HG03558 (cell line): ENCODE measurements around the gene ABCA3.

Experiments used
- ATAC-seq: cut with Tn5 transposase; IDR thresholded peaks from one replicate; pipeline ENCODE4 v1.9.1; 2021; ENCODE audit warnings: moderate number of reproducible peaks; ENCODE audit not compliant: unreplicated experiment; ENCODE audit errors: extremely low read depth

Gene ABCA3

DNA sequence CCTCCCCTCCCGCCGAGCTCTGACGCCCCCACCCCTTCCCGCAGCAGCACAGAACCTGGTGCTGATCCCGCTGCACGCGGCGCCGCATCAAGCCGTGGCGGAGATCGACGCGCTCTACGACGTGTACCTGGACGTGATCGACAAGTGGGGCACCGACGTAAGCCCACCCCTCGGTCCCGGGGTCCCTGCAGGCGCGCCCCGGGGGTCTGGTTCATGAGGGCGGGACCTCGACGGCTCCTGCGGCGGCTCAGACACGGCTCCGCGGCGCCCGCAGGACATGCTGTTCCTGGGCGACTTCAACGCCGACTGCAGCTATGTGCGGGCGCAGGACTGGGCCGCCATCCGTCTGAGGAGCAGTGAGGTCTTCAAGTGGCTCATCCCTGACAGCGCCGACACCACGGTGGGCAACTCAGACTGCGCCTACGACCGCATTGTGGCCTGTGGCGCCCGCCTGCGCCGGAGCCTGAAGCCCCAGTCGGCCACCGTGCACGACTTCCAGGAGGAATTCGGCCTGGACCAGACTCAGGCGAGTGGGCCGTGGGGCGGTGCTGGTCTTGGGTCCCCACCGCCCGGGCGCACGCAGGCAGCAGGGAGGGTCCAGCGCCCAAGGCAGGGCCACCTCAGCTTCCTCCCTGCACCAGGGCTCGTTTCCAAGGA, 102.9 kb downstream of the ABCA3 start:
- no peak for ATAC-seq

- ATAC-seq = no peak
Observed at GRCh38 chr16:2237102-2237482, 103.4 kb downstream of the ABCA3 start.

DNA sequence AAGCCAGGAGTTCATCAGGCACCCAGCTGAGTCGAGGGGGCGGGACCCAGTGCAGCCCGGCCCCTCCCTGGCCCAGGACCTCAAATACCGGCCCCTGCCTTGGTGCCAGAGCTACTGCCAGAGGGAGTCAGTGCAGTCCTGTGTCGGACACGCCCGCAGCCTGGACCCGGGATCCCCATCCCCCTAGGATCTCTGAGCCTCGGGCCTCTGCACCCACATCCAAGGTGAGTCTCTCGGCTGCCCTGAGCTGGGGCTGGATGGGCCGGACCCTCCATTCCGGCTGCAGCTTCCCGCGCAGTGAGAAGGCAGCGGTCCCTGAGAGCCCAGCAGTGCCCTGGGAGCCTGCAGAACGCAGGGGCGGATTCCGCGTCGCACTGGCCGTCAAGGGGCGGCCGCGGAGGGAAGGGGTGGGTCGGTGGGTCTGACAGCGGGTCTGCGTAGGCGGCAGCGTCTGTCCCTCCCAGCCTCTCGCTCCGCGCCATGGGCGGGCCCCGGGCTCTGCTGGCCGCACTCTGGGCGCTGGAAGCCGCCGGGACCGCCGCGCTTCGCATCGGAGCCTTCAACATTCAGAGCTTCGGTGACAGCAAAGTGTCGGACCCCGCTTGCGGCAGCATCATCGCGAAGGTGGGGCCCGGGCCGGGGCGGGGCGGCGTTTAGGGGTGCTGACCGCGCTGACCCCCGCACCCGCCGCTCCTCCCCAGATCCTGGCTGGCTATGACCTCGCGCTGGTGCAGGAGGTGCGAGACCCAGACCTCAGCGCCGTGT, 104.0 kb downstream of the ABCA3 start, which contains the start of gene DNASE1L2:
Gene DNASE1L2, plus strand, starts transcription at position 108 of the 765 bp plus-strand sequence. Its CDS starts 373 bp downstream, at position 481.
- no peak for ATAC-seq

DNA sequence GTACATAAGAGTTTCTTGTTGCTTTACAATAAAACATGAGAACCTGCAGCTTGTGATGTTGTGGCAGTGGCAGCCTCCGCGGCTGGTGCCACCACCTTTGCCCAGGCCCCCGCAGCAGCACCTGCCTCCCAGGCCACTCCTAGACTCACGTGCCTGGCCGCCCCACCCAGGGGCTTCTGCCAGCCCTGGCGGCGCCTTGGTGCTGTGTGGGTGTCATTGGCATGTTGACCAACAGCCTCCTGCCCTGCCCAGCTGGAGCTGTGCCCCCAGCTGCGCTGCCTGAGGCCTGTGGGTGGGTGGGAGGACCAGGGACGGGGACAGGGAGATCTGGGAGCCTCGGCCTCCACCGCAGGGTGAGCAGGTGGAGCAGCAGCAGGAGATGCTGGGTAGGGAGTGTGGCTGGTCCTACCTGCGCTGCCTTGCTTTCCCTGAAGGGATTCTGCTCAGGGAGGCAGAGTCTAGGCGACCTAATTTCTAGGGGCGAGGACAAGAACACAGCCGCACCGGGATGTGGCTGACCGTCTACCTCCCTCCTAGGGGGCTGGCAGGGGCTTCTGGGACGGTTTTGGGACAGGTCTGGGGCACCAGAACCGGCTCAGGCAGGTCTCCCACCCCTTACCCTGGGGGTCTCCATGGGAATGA, 104.7 kb downstream of the ABCA3 start:
- no peak for ATAC-seq

DNA sequence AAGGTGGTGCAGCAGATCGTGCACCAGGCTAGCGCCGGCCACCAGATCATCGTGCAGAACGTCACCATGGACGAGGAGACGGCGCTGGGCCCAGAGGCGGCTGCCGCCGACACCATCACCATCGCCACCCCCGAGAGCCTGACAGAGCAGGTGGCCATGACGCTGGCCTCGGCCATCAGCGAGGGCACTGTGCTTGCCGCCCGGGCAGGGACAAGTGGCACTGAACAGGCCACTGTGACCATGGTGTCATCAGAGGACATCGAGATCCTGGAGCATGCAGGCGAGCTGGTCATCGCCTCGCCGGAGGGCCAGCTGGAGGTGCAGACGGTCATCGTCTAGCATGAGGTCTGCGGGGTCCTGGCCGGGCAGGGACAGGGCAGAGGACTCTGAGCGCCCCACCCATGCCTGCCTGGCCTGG, 105.3 kb downstream of the ABCA3 start:
- no peak for ATAC-seq

- no peak for ATAC-seq
Observed at GRCh38 chr16:2234813-2235170, 105.7 kb downstream of the ABCA3 start.

DNA sequence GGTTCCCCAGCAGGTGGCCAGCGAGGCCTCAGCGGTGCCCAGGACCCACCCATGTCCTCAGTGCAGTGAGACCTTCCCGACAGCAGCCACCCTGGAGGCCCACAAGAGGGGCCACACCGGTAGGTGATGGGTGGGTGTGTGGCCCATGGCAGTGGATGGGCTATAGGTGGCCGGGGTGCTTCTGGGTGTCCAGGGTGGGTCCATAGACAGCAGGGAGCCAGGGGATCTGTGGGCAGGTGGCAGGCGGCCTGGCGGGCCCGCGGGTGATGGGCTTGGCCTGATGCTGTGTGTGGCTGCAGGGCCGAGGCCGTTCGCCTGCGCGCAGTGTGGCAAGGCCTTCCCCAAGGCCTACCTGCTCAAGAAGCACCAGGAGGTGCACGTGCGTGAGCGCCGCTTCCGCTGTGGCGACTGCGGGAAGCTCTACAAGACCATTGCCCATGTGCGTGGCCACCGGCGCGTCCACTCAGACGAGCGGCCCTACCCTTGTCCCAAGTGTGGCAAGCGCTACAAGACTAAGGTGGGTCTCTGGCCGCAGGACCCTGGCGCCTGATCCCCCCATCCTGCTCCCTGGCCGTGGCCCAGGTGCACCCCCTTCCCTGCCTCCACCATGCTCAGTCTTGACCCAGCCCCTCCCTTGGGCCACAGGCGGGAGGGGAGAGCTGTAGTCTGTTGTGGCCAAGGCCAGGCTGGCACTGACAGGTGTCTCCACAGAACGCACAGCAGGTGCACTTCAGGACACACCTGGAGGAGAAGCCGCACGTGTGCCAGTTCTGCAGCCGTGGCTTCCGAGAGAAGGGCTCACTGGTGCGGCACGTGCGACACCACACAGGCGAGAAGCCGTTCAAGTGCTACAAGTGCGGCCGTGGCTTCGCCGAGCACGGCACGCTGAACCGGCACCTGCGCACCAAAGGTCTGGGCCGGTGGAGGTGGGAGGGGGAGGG, 106.4 kb downstream of the ABCA3 start:
- ATAC-seq = no peak

- ATAC-seq = no peak
Observed at GRCh38 chr16:2233046-2233775, 107.3 kb downstream of the ABCA3 start.

DNA sequence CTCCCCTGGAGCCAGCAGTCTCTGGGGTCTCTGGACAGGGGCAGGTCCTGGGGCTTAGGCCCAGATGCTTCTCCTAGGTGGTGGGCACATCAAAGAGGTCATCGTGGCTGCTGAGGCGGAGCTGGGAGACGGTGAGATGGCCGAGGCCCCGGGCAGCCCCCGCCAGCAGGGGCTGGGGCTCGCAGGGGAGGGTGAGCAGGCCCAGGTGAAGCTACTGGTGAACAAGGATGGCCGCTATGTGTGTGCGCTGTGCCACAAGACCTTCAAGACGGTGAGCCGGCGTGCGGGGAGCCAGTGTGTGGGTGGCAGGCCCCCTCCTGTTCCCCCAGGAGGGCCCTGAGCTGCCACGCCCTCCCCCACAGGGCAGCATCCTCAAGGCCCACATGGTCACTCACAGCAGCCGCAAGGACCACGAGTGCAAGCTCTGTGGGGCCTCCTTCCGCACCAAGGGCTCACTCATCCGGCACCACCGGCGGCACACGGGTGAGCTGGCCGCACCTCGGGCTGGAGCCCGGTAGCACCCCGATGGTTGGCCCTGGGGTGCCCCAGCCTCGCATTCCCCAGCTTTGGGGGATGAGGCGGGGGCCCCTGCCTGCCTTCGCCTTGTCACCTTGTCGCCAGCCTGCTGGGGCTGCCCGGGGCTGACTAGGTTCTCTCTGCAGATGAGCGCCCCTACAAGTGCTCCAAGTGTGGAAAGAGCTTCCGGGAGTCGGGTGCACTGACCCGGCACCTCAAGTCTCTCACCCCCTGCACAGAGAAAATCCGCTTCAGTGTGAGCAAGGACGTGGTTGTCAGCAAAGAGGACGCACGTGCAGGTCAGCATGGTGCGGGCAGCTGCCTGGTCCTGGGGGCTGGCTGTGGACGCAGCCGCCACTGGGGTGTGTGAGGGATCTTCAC, 108.2 kb downstream of the ABCA3 start:
- no peak for ATAC-seq

DNA sequence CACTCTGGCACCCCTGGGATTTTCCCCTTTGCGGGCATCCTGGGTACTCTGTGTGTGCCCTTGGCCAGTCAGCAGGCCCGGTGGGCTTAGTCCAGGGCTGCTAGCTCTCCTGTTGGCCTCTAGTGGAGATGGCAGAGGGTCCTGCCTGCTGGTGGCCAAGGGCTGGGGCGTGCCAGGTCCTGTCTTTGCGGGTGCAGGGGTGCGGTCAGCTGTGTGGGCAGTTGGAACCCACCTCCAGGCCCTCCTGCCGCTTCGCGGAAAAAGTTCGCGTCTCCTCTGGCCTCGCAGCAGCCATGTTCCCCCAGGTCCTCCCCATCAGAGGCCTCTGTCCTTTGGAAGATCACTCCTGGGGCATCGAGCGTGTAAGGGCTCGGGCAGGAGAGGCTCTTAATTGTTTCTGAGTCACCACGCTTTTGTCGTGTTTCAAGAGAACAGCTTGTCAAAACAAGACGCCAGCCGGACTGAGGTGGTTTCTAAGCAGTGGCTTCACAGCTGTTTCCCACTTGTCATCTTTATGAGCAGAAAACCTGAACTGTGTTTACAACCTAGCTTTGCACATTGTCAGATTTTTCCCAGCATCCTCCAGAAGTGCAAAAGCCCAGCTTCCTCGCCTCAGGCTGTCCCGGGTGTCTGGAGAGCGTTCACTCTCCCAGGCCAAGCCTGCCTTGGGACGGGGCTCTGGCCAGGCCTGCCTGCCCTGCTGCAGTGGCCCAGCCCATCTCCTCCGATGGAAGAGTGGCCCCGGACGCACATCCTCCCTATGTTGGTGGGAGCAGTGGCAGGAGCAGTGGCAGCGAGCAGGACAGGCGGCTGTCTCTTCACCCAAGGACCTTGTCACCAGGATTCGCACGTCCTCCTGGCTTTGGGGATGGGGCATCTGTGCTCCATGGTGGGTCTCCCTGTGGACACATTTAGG, 109.3 kb downstream of the ABCA3 start:
- ATAC-seq = no peak

GRCh38 chr16:2230376-2230775, 110.2 kb downstream of the ABCA3 start:
- ATAC-seq = no peak

GRCh38 chr16:2229632-2230250, 110.8 kb downstream of the ABCA3 start:
- ATAC-seq = no peak

DNA sequence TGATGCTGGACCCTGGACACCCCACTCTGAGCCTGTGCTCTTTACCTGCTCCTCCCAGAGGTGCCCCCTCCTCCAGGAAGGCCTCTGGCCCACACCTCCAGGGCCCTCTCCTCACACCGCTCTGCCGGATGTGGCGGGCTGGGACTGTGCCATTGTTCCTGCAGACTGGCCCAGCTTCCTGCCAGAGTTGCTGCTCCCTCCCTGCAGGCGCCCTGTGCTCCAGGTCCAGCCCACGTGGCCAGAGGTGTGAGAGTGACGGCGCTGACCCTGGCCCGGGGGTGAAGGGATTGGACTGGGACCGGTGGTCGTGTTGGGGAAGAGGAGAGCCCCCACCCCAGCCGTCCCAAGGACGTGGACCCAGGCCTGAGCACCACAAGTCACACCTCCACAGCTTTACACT, 111.4 kb downstream of the ABCA3 start:
- no peak for ATAC-seq

GRCh38 chr16:2228161-2228824, 112.2 kb downstream of the ABCA3 start:
- ATAC-seq = no peak

DNA sequence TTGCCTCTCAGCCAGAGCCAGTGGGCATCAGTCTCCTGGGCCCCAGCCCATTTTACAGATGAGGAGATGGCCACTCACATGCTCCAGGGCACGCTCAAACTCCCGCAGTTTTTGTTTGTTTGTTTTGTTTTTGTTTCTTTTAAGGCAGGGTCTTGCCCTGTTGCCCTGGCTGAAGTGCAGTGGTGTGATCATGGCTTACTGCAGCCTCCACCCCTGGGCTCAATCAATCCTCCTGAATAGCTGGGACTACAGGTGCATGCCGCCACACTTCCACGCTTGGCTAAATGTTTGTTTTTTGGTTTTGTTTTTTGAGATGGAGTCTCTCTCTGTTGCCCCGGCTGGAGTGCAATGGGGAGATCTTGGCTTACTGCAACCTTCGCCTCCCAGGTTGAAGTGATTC, 113.6 kb downstream of the ABCA3 start:
- no peak for ATAC-seq

GRCh38 chr16:2226245-2226793, 114.2 kb downstream of the ABCA3 start:
- ATAC-seq = no peak
